Testis (tissue), 2 donors: ENCODE data around the gene ITGA1.

Source experiments
- POLR2A ChIP-seq: fragments of 450-650 bp; IDR thresholded peaks from one replicate; pipeline ENCODE4 v1.6.1; 2017; ENCODE audit warnings: antibody characterized with exemption, mild to moderate bottlenecking, moderate library complexity
- TF ChIP-seq, protein P1 (sequence below), 3 experiments: fragments of 450-650 bp in 2 of 3; fragments of 200-600 bp in 1 of 3; sonication (generic) in 1 of 3; IDR thresholded peaks; one replicate each; pipeline ENCODE4 v1.5.1; 2016 to 2019; ENCODE audit warnings: antibody characterized with exemption in 3 of 3, mild to moderate bottlenecking in 2 of 3, moderate library complexity in 1 of 3

DNA sequence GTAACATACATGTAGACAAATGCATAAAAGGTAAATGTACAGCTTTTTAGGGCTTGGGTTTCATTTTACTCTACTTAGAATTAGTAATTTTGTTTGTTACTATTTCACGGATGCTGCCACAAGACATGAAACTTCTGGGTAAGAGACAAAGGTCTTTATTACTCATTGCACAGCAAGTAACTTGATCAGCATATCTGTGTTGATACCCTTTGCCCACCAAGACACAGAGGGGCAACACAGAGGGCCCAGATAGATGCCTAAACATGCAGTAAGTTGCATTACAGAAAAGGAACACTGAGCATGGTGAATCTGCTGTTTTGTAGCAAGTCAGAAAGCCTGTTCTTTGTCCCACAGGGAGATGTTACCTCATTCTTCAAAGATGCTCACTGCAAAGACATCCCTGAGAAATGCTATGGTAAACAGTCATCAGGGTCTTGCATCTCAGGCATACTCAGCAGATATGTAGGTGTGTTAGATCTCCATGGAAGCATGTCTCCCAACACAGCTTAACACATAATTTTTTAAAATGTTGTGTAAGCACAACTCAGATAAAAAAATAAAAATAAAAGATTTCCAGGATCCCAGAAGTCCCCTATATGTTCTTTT, 211.7 kb downstream of the ITGA1 start:
- TF ChIP-seq, protein P1, sequence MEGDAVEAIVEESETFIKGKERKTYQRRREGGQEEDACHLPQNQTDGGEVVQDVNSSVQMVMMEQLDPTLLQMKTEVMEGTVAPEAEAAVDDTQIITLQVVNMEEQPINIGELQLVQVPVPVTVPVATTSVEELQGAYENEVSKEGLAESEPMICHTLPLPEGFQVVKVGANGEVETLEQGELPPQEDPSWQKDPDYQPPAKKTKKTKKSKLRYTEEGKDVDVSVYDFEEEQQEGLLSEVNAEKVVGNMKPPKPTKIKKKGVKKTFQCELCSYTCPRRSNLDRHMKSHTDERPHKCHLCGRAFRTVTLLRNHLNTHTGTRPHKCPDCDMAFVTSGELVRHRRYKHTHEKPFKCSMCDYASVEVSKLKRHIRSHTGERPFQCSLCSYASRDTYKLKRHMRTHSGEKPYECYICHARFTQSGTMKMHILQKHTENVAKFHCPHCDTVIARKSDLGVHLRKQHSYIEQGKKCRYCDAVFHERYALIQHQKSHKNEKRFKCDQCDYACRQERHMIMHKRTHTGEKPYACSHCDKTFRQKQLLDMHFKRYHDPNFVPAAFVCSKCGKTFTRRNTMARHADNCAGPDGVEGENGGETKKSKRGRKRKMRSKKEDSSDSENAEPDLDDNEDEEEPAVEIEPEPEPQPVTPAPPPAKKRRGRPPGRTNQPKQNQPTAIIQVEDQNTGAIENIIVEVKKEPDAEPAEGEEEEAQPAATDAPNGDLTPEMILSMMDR (IDR thresholded peaks at IDR 0.05), result no peak
- no peak for TF ChIP-seq POLR2A
